Stomach (tissue), 4 donors: ENCODE measurements around the gene CCL24.
"Not testable (repeated sequence)": the region's sequence is repeated elsewhere in the genome, so short reads cannot be mapped to it uniquely, and the experiment has no call there.

ENCODE experiments used
- EP300 ChIP-seq: sonication (generic); formaldehyde crosslinking; IDR thresholded peaks from one replicate; pipeline ENCODE4 v1.6.1; 2017; ENCODE audit warnings: antibody characterized with exemption
- POLR2A ChIP-seq, 4 donors: fragments of 450-650 bp; IDR thresholded peaks; one replicate each; pipeline ENCODE4 v1.6.1; 2016; ENCODE audit warnings: antibody characterized with exemption in 4 of 4, control low read depth in 2 of 4, mild to moderate bottlenecking in 1 of 4, moderate library complexity in 1 of 4
- POLR2AphosphoS5 ChIP-seq, 3 donors: sonication (generic); formaldehyde crosslinking; IDR thresholded peaks; one replicate each; pipeline ENCODE4 v1.6.1; 2016; ENCODE audit warnings: antibody characterized with exemption in 3 of 3
- TF ChIP-seq, protein P1 (sequence below), 7 experiments: fragments of 450-650 bp in 4 of 7; fragments of 200-600 bp in 3 of 7; sonication (generic) in 3 of 7; IDR thresholded peaks; one replicate each; pipeline ENCODE4 v1.5.1; 2016 to 2019; ENCODE audit warnings: antibody characterized with exemption in 7 of 7, control low read depth in 2 of 7, mild to moderate bottlenecking in 1 of 7

DNA sequence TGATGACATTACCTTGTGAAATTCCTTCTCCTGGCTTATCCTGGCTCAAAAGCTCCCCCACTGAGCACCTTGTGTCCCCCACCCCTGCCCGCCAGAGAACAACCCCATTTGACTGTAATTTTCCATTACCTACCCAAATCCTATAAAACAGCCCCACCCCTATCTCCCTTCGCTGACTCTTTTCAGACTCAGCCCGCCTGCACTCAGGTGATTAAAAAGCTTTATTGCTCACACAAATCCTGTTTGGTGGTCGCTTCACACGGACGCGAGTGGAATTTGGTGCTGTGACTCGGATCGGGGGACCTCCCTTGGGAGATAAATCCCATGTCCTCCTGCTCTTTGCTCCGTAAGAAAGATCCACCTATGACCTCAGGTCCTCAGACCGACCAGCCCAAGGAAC is 34.6 kb downstream of the CCL24 start:
- not testable (repeated sequence) for TF ChIP-seq POLR2A (IDR thresholded peaks at IDR 0.05); POLR2AphosphoS5 (IDR thresholded peaks at IDR 0.05); EP300
- TF ChIP-seq, protein P1, sequence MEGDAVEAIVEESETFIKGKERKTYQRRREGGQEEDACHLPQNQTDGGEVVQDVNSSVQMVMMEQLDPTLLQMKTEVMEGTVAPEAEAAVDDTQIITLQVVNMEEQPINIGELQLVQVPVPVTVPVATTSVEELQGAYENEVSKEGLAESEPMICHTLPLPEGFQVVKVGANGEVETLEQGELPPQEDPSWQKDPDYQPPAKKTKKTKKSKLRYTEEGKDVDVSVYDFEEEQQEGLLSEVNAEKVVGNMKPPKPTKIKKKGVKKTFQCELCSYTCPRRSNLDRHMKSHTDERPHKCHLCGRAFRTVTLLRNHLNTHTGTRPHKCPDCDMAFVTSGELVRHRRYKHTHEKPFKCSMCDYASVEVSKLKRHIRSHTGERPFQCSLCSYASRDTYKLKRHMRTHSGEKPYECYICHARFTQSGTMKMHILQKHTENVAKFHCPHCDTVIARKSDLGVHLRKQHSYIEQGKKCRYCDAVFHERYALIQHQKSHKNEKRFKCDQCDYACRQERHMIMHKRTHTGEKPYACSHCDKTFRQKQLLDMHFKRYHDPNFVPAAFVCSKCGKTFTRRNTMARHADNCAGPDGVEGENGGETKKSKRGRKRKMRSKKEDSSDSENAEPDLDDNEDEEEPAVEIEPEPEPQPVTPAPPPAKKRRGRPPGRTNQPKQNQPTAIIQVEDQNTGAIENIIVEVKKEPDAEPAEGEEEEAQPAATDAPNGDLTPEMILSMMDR (IDR thresholded peaks at IDR 0.05), result not testable (repeated sequence)
